GM12874 (cell line): Measurements from ENCODE around the gene ZNF700.
A peak's percentile ranks its signal among the peaks of the same experiment; 100 is the strongest.

ENCODE experiments used
- CTCF ChIP-seq: IDR thresholded peaks from 2 replicates; pipeline ENCODE4 v1.5.1; 2011; ENCODE audit warnings: low read depth, mild to moderate bottlenecking, control low read depth, low read length, moderate library complexity; ENCODE audit not compliant: insufficient read depth

The ZNF700 gene

GRCh38 chr19:11942008-11942842 is 17.3 kb downstream of the ZNF700 start:
- no peak for TF ChIP-seq CTCF

- no peak for TF ChIP-seq CTCF
Observed at GRCh38 chr19:11942843-11943108, 17.9 kb downstream of the ZNF700 start.

GRCh38 chr19:11944656-11945055 is 19.7 kb downstream of the ZNF700 start:
- TF ChIP-seq CTCF = no peak

- no peak for TF ChIP-seq CTCF
Observed at GRCh38 chr19:11948646-11949045, 23.7 kb downstream of the ZNF700 start.

- no peak for TF ChIP-seq CTCF
Observed at GRCh38 chr19:11949201-11949600, 24.3 kb downstream of the ZNF700 start.

GRCh38 chr19:11950312-11950711 is 25.4 kb downstream of the ZNF700 start:
- TF ChIP-seq CTCF = no peak

GRCh38 chr19:11963566-11964355 is 38.9 kb downstream of the ZNF700 start:
- peak; percentile 78 for TF ChIP-seq CTCF
